A673 (cell line): Measurements from ENCODE around the gene TMEM106C.

Experiments
- EZH2 ChIP-seq: fragments of 200-600 bp; sonication (generic); IDR thresholded peaks from 2 replicates; pipeline ENCODE4 v1.6.1; 2017; ENCODE audit warnings: borderline replicate concordance, low read depth, mild to moderate bottlenecking, mixed read lengths, antibody characterized with exemption, low read length; ENCODE audit not compliant: poor library complexity, severe bottlenecking
- TF ChIP-seq, protein P1 (sequence below): fragments of 300-800, 200-600 bp; sonication (generic); conservative IDR thresholded peaks from 2 replicates; pipeline ENCODE4 v1.5.1; 2017; ENCODE audit warnings: low read depth, mild to moderate bottlenecking, antibody characterized with exemption, low read length, moderate library complexity, mixed read lengths

DNA sequence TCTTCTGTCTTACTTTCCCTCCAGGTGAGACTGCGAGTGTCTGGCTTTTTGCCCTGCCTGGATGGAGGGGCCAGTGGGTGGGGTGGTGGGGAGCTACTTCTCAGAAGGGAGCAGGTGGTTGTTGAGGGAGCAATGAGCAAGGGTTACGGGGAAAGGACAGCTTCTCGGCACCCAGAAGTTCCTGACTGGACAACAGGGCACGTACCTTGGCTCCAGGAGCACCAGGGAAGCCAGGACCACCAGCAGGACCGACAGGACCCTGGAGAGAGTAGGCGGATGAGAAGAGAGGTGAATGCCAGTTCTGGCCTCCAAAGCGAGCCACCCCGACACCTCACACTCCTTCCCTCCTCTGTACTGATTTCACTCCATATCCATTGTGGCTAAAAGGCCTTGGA lies 25.6 kb downstream of the TMEM106C start:
- no peak for TF ChIP-seq EZH2
- TF ChIP-seq, protein P1, sequence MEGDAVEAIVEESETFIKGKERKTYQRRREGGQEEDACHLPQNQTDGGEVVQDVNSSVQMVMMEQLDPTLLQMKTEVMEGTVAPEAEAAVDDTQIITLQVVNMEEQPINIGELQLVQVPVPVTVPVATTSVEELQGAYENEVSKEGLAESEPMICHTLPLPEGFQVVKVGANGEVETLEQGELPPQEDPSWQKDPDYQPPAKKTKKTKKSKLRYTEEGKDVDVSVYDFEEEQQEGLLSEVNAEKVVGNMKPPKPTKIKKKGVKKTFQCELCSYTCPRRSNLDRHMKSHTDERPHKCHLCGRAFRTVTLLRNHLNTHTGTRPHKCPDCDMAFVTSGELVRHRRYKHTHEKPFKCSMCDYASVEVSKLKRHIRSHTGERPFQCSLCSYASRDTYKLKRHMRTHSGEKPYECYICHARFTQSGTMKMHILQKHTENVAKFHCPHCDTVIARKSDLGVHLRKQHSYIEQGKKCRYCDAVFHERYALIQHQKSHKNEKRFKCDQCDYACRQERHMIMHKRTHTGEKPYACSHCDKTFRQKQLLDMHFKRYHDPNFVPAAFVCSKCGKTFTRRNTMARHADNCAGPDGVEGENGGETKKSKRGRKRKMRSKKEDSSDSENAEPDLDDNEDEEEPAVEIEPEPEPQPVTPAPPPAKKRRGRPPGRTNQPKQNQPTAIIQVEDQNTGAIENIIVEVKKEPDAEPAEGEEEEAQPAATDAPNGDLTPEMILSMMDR: no peak
